ENCODE measurements around the gene SPTBN4.

SPTBN4 gene

DNA sequence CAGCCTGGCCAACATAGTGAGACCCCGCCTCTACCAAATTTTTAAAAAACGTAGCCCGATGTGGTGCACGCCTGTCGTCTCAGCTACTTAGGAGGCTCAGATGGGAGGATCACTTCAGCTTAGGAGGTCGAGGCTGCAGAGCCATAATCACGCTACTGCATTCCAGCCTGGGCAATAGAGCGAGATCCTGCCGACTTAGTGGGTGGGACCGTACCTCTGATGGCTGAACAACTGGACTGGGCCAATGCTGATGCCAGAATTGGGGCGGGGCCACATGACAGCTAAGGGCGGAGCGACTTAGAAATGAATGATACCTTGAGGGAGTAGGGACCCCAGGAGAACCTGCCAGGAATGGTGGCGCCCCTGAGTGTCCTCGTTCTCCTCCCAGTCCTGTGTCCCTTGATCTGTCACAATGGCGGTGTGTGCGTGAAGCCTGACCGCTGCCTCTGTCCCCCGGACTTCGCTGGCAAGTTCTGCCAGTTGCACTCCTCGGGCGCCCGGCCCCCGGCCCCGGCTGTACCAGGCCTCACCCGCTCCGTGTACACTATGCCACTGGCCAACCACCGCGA lies 137.9 kb downstream of the SPTBN4 start:
- no peak for DNase-seq (ENCODE audit: low spot score)

DNA sequence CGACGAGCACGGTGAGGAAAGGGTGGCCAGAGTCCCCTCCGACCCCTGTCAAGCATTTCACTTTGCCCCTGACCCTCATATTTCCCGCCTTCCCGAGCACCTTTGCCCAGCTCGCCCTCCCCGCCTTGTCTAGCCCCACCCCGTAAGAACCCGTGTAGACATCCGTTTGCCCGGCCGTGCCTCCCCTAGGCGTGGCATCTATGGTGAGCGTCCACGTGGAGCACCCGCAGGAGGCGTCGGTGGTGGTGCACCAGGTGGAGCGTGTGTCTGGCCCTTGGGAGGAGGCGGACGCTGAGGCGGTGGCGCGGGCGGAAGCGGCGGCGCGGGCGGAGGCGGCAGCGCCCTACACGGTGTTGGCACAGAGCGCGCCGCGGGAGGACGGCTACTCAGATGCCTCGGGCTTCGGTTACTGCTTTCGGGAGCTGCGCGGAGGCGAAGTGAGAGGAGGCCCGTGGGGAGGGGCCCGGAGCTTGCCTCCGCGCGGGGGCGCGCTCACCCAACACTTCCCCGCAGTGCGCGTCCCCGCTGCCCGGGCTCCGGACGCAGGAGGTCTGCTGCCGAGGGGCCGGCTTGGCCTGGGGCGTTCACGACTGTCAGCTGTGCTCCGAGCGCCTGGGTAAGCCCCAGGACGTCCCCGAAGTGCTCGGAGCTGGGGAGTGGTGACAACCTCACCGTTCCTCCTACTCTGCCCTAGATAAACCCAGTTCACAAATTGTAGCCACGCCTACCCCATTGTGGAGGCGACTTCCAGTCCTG lies 138.6 kb downstream of the SPTBN4 start:
- DNase-seq (ENCODE audit: low spot score), result peak; percentile 78

DNA sequence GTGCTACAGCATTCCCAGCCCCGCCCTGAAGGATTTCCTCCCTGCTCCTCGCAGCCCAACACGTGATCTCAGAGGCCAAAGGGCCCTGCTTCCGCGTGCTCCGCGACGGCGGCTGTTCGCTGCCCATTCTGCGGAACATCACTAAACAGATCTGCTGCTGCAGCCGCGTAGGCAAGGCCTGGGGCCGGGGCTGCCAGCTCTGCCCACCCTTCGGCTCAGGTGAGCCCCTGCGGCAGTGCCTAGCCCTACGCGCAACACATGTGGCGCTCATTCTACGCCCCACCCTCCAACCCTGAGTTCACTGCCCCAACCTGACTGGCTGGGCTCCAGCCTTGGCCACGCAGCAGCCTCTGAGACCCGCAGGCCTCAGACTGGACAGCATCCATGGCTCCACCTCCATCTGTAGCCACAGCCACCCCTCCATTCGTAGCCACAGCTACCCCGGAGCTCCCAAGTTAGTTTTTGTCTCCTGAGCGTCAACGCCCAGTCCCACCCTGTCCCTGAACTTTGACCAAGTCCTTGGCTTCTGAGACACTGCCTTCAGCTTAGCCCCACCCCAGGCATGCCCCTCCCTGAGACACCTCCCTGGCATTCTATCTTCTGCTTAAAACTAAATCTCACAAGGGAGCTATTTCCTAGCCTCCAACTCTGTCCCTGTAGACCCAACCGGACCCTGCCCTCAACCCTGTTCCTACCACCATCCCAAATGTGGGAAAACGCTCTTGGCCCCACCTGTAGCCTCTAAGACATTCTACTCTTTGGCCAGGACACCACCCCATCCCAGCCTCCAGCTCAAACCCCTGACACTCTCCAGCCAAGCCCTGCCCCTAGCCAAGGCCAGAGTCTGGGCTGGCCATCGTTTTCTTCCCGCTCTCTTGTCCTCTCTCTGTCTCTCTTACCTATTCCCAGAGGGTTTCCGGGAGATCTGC lies 140.8 kb downstream of the SPTBN4 start:
- no peak for DNase-seq (ENCODE audit: low spot score)

DNA sequence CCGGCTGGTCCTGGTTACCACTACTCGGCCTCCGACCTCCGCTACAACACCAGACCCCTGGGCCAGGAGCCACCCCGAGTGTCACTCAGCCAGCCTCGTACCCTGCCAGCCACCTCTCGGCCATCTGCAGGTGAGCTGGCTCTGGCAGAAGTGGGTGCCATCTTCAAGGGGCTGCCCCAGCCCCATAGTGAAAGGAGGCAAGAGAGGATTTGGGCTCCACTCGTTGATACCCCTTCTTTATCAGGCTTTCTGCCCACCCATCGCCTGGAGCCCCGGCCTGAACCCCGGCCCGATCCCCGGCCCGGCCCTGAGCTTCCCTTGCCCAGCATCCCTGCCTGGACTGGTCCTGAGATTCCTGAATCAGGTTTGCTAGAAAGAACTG lies 141.4 kb downstream of the SPTBN4 start:
- no peak for DNase-seq (ENCODE audit: low spot score)

DNA sequence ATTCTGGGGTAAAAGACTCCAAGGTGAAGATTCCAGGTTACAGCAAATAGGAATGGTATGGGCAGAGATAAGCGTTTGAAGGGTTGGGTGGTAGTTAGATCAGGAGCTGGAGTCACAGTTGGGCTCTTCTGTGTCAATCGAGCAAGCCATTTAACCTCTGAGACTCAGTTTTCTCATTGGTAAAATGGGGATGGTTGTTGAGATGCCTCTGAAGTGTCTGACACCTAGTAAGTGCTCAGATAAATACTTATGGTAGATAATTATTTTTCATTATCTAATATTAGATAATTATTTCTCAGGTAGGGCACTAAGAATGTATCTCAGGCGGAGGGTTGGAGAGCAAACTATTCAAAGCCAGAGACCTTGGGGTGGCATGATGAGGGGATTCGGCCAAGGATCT lies 142.2 kb downstream of the SPTBN4 start:
- no peak for DNase-seq (ENCODE audit: low spot score)

DNA sequence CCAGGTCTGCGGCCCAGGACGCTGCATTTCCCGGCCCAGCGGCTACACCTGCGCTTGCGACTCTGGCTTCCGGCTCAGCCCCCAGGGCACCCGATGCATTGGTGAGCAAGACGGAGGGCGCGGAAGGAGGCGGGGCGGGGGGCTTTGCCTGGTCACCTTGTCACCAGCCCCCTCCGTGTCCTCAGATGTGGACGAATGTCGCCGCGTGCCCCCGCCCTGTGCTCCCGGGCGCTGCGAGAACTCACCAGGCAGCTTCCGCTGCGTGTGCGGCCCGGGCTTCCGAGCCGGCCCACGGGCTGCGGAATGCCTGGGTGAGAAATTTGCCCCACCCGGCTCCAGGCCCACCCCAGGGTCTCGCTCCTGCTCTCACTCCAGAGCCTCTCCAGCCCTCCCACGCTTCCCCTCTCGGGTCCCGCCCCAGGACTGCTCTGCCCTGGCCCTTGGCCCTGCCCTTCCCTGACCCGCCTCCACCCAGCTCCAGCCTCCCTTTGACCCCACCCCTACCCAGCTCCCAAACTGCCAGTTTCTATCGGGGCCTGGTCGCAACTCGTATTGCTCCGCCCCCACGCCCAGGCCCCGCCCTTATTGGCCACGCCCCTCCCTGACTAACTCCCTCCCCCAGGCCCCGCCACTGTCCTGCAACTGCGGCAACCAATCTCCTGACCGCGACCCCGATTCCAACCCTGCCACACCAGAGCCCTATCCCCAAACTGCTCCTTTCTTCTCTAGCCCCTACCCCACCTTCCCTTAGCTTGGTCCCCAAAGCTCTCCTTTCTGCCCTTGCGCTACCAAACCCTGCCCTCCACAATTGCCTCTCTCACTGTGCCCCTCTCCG lies 143.0 kb downstream of the SPTBN4 start:
- DNase-seq (ENCODE audit: low spot score), result peak; percentile 88

DNA sequence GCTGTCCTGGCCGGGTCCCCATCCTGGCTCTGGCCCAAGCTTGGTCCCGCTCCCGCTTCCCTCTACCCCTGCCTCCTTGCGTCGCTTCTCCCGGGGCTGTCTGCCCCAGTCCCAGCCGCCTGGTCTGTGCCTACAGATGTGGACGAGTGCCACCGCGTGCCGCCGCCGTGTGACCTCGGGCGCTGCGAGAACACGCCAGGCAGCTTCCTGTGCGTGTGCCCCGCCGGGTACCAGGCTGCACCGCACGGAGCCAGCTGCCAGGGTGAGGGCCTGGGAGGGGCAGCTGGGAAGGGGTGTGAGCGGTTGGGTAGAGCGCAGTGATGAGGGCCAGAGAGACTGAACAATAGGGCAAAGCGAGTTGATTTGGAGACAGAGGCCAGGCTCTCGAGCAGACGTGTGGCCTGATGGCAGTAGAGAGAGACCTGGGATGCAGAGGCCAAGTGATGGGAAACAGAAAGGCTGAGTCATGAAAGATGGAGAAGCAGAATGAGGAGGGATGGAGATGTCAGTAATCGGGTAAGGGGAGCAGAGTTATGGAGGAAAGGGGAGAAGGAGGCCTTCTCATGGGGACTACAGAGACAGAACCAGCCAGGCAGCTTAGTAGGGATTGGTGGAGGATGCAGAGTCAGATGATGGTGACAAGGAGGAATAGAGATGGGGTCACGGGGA lies 143.7 kb downstream of the SPTBN4 start:
- DNase-seq (ENCODE audit: low spot score), result no peak

DNA sequence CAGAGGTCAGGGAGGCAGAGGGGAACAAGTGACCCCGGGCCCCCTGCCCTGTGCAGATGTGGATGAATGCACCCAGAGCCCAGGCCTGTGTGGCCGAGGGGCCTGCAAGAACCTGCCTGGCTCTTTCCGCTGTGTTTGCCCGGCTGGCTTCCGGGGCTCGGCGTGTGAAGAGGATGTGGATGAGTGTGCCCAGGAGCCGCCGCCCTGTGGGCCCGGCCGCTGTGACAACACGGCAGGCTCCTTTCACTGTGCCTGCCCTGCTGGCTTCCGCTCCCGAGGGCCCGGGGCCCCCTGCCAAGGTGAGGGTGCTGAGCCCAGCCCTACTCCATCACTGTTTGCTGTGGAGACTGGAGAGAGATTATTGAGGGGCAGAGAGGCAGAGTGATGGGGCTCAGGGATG lies 144.3 kb downstream of the SPTBN4 start:
- no peak for DNase-seq (ENCODE audit: low spot score)

DNA sequence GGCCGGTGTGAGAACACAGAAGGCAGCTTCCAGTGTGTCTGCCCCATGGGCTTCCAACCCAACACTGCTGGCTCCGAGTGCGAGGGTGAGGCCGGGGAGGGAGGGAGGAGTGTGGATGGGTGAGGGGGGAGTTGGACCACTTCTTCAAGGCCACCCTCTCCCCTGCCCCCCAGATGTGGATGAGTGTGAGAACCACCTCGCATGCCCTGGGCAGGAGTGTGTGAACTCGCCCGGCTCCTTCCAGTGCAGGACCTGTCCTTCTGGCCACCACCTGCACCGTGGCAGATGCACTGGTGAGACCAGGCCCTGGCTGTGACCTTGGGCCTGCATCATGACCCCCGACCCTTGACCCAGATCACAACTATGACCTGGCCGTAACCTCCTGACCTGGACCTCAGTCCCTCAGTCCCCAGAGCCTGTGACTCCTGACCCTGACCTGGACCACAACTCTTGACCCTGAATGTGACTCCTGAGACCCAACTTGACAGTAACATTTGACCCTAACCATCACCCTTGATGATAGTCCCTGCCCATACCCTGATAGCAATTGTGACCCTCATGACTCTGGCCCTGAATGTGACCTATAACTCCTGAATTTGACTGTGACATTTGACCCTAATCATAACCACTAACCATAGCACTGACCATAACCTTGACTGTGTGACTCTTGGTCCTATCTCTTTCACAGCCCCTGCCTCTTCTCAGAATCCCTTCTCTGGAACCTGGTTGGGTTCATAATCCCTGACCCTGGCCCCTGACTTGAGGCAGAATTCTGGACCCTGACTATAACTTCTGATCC lies 145.3 kb downstream of the SPTBN4 start:
- no peak for DNase-seq (ENCODE audit: low spot score)

DNA sequence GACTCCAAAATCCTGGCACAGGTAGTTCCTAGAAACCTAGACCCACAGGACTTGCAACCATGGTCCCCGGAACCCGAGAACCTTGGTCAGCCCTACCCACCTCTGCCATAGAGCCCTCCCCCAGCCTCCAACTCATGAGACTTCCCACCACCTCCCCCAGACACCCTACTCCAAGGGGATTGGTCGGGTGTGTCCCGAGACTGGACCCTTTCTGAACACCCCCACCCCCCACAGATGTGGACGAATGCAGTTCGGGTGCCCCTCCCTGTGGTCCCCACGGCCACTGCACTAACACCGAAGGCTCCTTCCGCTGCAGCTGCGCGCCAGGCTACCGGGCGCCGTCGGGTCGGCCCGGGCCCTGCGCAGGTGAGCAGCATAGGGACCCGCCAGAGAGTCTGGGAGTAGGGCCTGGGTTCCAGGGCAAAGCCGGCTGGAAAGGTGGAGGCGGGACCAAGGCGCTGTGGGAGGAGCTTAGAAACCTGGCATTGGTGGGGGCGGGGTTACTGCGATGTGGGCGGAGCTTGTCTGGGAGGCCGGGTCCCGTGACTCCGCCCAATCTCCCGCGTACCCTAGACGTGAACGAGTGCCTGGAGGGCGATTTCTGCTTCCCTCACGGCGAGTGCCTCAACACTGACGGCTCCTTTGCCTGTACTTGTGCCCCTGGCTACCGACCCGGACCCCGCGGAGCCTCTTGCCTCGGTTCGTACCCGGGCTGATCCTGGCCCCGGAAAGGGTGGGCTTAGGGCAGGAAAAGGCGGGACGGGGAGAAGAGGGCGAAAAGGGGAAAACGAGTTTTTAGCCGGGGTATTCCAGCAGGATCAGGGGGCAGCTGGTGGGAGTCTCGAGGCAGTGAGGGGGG lies 146.3 kb downstream of the SPTBN4 start:
- no peak for DNase-seq (ENCODE audit: low spot score)

DNA sequence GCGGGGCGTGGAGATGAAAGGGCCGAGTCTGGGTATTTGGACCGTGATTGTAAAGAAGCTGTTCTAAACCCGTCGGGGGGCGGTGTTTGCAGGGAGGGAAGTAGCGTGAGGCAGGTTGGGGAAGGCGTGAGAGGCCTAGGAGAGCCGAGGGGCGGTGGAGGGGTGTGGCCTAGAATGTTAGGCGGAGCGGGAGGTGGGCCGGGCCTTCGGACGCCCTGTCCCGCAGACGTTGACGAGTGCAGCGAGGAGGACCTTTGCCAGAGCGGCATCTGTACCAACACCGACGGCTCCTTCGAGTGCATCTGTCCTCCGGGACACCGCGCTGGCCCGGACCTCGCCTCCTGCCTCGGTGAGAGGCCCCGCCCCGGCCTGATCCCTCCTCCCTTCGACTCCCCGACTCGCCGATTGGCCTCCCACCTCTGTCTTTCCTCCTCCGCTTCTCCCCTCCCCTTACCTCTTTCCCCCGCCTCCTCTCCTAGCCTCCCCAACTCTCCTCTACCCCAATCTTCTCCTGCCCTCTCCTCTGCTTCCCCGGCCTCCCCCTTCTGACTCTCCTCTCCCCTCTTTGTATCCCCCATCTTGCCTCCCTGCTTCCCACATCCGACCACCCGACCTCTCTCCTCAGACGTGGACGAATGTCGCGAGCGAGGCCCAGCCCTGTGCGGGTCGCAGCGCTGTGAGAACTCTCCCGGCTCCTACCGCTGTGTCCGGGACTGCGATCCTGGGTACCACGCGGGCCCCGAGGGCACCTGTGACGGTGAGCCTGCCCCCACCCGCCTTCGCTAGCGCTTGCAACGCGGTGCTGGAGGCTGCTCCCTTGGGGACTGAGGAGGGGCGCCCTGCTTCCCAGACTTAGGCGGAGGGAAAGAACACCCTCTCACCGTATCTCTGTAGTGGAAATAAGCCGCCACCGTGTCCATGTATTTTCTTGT lies 147.2 kb downstream of the SPTBN4 start:
- DNase-seq (ENCODE audit: low spot score), result no peak

DNA sequence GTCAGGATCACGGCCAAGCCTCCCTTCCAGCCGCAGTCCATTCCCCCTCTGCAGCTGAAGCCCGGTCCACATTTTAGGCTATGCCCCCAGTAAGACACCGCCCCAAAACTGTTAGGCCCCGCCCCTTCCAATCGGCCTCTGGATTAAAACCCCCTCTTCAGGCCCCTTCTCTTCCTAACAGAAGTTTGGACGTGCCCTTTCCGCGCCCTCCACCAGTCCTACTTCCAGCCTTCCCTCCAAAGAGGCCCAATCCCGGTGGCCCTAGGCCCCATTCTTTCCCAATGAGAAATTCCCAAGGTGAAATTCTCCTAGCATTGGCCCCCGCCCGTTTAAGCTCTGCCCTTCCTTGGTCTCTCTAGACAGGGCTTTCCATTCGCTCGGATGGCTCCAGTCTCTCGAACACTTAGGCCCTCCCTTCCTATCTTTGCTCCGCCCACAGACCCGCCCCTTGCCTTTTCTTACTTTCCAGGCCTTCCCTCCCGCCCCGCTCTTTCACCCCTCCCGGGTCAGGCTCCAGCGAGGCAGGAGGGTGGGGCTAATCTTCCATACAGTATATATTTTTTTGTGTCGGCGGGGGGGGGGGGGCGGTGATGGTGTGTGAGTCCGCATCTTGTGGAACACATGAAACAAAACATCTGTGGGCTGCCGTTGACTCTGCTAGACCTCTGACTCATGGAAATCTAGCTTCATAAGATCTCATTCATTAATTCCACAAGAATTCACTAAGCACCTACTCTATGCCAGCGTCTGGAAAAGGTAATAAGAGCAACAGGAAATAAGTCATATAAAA lies 148.0 kb downstream of the SPTBN4 start:
- DNase-seq (ENCODE audit: low spot score), result peak; percentile 90

DNA sequence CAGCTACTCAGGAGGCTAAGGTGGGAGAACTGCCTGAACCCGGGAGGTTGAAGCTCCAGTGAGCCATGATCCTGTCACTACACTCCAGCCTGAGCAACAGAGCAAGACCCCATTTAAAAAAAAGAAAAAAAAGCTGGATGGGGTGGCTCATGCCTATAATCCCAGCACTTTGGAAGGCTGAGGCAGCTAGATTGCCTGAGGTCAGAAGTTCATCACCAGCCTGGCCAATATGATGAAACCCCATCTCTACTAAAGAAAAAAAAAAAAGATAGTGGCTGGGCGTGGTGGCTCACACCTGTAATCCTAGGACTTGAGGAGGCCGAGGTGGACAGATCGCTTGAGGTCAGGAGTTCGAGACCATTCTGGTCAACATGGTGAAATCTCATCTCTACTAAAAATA lies 149.4 kb downstream of the SPTBN4 start:
- no peak for DNase-seq (ENCODE audit: low spot score)

DNA sequence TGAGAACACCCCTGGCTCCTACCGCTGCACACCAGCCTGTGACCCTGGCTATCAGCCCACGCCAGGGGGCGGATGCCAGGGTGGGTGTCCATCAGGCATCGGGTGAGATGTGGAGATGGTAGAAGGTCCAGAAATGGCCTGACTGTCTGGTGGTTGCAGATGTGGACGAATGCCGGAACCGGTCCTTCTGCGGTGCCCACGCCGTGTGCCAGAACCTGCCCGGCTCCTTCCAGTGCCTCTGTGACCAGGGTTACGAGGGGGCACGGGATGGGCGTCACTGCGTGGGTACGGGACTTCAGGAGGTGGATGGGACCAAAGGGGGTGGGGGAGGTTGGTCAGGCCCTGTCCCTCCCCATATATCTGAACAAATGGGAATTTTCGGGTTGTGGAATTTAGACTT lies 150.1 kb downstream of the SPTBN4 start:
- DNase-seq (ENCODE audit: low spot score), result no peak

DNA sequence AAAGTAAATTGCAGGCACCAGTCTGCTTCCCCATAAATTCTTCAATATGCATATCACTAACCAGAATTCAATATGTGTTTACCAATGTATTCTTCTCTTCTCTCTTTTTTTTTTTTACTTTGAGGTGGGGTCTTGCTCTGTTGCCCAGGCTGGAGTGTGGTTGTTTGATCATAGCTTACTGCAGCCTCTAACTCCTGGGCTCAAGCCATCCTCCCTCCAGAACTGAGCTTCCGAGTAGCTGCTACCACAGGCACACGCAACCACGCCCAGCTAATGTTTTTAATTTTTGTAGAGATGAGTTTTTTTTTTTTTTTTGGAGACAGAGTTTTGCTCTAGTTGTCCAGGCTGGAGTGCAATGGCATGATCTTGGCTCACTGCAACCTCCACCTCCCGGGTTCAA lies 151.2 kb downstream of the SPTBN4 start:
- no peak for DNase-seq (ENCODE audit: low spot score)

DNA sequence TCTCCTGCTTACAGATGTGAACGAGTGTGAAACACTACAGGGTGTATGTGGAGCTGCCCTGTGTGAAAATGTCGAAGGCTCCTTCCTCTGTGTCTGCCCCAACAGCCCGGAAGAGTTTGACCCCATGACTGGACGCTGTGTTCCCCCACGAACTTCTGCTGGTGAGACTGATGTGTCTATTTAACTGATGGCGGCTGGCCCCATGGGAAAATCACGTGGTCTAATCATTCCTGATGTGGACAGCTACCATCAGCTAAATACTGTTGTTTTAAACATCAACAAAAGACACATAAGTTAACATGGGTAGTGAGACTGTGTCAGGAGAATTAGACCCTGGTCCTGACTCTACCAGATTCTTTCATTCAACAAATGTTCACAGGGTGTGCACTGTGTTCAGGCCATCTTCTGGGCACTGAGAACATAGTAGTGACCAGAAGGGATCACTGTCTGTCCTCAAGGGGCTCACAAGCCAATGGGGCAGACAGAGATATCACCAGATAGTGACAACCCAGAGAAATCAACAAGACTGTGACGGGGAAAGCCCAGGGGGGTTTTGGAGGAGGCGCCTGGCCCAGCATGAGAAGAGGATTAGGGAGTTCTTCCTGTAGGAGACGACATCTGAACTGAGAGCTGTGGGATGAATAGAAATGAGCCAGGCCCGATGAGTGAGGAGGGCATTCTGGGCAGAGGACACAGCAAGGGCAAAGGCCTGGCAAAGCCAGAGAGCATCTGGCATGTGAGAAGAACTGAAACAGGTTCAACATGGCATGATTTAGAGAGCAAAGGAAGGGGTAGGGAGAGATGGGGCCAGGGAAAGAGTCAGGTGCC lies 152.7 kb downstream of the SPTBN4 start:
- DNase-seq (ENCODE audit: low spot score), result no peak

DNA sequence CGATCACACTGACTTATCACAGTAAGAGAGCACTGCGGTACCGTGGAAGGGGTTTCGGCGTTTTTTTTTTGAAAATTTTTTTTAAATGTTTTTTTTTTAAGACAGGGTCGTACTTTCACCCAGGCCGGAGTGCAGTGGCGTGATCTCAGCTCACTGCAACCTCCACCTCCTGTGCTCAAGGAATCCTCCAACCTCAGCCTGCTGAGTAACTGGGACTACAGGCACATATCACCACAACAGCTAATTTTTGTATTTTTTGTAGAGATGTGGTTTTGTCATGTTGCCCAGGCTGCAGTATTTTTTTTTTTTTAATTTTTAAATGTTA lies 153.3 kb downstream of the SPTBN4 start:
- DNase-seq (ENCODE audit: low spot score), result no peak

All from AG08396 (cell line).